Gastrocnemius medialis (tissue), 4 donors: ENCODE measurements around the gene RHOC.

ENCODE experiments used
- CTCF ChIP-seq, 5 experiments: fragments of 450-650 bp in 3 of 5; fragments of 200-600 bp in 2 of 5; sonication (generic) in 2 of 5; IDR thresholded peaks in 4 of 5; conservative IDR thresholded peaks in 1 of 5; 1 replicate in 4 of 5; 2 replicates in 1 of 5; pipeline ENCODE4 v1.5.1; 2016 to 2019; ENCODE audit warnings: antibody characterized with exemption in 5 of 5, mild to moderate bottlenecking in 3 of 5, moderate library complexity in 3 of 5
- POLR2A ChIP-seq, 2 donors: fragments of 450-650 bp; IDR thresholded peaks; one replicate each; pipeline ENCODE4 v1.6.1; 2017; ENCODE audit warnings: antibody characterized with exemption in 2 of 2, mild to moderate bottlenecking in 2 of 2, moderate library complexity in 2 of 2

GRCh38 chr1:112672842-112673241, 34.1 kb downstream of the RHOC start:
- no peak for TF ChIP-seq POLR2A (IDR thresholded peaks at IDR 0.05)
- no peak for TF ChIP-seq CTCF (IDR thresholded peaks at IDR 0.05 in 4 of 5, conservative IDR thresholded peaks at IDR 0.05 in 1 of 5)
